IMR-90 (cell line): ENCODE measurements around the gene PRKAR2A.

Experiments
- BHLHE40 ChIP-seq: fragments of 150-350 bp; IDR thresholded peaks from 2 replicates; pipeline ENCODE4 v1.6.1; 2016; ENCODE audit warnings: mild to moderate bottlenecking, low read depth, low read length
- CTCF ChIP-seq: conservative IDR thresholded peaks from 2 replicates; pipeline ENCODE4 v1.5.1; 2012; ENCODE audit warnings: mild to moderate bottlenecking, low read depth, low read length, improper control_type of control experiment
- MAZ ChIP-seq: IDR thresholded peaks from 2 replicates; pipeline ENCODE4 v1.6.1; 2012; ENCODE audit warnings: low read depth, mild to moderate bottlenecking, low read length, improper control_type of control experiment, moderate library complexity, borderline replicate concordance
- MXI1 ChIP-seq: IDR thresholded peaks from 2 replicates; pipeline ENCODE4 v1.6.1; 2012; ENCODE audit warnings: low read depth, mild to moderate bottlenecking, low read length, moderate library complexity, borderline replicate concordance
- NFE2L2 ChIP-seq: fragments of 150-350 bp; IDR thresholded peaks from 2 replicates; pipeline ENCODE4 v1.6.1; 2016; ENCODE audit warnings: low read depth, mild to moderate bottlenecking, low read length
- POLR2A ChIP-seq: IDR thresholded peaks from 2 replicates; pipeline ENCODE4 v1.6.1; 2012; ENCODE audit warnings: mild to moderate bottlenecking, low read depth, low read length
- RAD21 ChIP-seq: IDR thresholded peaks from 2 replicates; pipeline ENCODE4 v1.6.1; 2012; ENCODE audit warnings: low read length, improper control_type of control experiment
- RCOR1 ChIP-seq: IDR thresholded peaks from 2 replicates; pipeline ENCODE4 v1.6.1; 2012; ENCODE audit warnings: mild to moderate bottlenecking, low read length, improper control_type of control experiment; ENCODE audit not compliant: insufficient replicate concordance
- SMC3 ChIP-seq: fragments of 150-350 bp; IDR thresholded peaks from 2 replicates; pipeline ENCODE4 v1.6.1; 2016; ENCODE audit warnings: low read depth, mild to moderate bottlenecking, antibody characterized with exemption, low read length, moderate library complexity

- TF ChIP-seq CTCF = no peak
- TF ChIP-seq RAD21 = no peak
- TF ChIP-seq RCOR1 = no peak
- TF ChIP-seq NFE2L2 = no peak
- TF ChIP-seq POLR2A = no peak
- peak; percentile 44; the same call in 1 of the 2 replicates for TF ChIP-seq MXI1
- no peak for TF ChIP-seq MAZ
- no peak for TF ChIP-seq SMC3
- peak; percentile 52; the same call in 1 of the 2 replicates for TF ChIP-seq BHLHE40
These were observed 139.2 kb downstream of the PRKAR2A start for GRCh38 chr3:48708481-48708889.
